Endodermal cell (in vitro differentiated cells): ENCODE measurements around the gene SYPL2. TPM values are rescaled to one million over a fixed set of nuclear protein-coding genes. Genes with fewer than 3 reads are reported as not detected.

Experiments
- DNase-seq: peaks from one replicate; pipeline ENCODE4 v3.0.0-alpha.2; 2017
- H3K27ac ChIP-seq: 2 replicates; pipeline ENCODE4 v1.5.1; 2013; ENCODE audit warnings: mild to moderate bottlenecking, low read depth, low read length, moderate library complexity
- H3K27me3 ChIP-seq: 2 replicates; pipeline ENCODE4 v1.6.1; 2013; ENCODE audit warnings: mild to moderate bottlenecking, low read length, moderate library complexity; ENCODE audit not compliant: insufficient read depth, control insufficient read depth, poor library complexity, severe bottlenecking
- H3K36me3 ChIP-seq: 2 replicates; pipeline ENCODE4 v1.7.0; 2013; ENCODE audit warnings: mild to moderate bottlenecking, low read length, moderate library complexity; ENCODE audit not compliant: control insufficient read depth, insufficient read depth
- H3K4me1 ChIP-seq: one replicate; pipeline ENCODE4 v1.7.0; 2013; ENCODE audit warnings: low read length; ENCODE audit not compliant: control insufficient read depth, insufficient read depth
- H3K4me3 ChIP-seq: 2 replicates; pipeline ENCODE4 v1.5.1; 2013; ENCODE audit warnings: mild to moderate bottlenecking, low read length, moderate library complexity
- H3K9ac ChIP-seq: 2 replicates; pipeline ENCODE4 v1.6.1; 2013; ENCODE audit warnings: mild to moderate bottlenecking, low read length, moderate library complexity; ENCODE audit not compliant: poor library complexity, severe bottlenecking; ENCODE audit errors: extremely low read depth
- H3K9me3 ChIP-seq: 2 replicates; pipeline ENCODE4 v1.6.1; 2013; ENCODE audit warnings: mild to moderate bottlenecking, low read length, moderate library complexity; ENCODE audit not compliant: control insufficient read depth
- H3K27ac Mint-ChIP-seq: 2 replicates; pipeline ENCODE4 v1.8.0; 2020; ENCODE audit warnings: mixed read lengths
- H3K27me3 Mint-ChIP-seq: 2 replicates; pipeline ENCODE4 v1.8.0; 2021; ENCODE audit warnings: mild to moderate bottlenecking, mixed read lengths; ENCODE audit not compliant: insufficient read depth
- H3K36me3 Mint-ChIP-seq: 2 replicates; pipeline ENCODE4 v1.8.0; 2020; ENCODE audit warnings: low read depth, mixed read lengths
- H3K4me1 Mint-ChIP-seq: 2 replicates; pipeline ENCODE4 v1.8.0; 2020; ENCODE audit warnings: mixed read lengths
- H3K4me3 Mint-ChIP-seq: 2 replicates; pipeline ENCODE4 v1.8.0; 2020; ENCODE audit warnings: mild to moderate bottlenecking, moderate library complexity, mixed read lengths
- H3K9me3 Mint-ChIP-seq: 2 replicates; pipeline ENCODE4 v1.8.0; 2020; ENCODE audit warnings: mild to moderate bottlenecking, mixed read lengths
- WGBS, 2 experiments: methylation state at CpG; one replicate each; pipeline versions ENCODE4 v1.1.5 to v1.1.7; 2013; ENCODE audit warnings: missing lambda C conversion rate in 2 of 2, mixed read lengths in 1 of 2; ENCODE audit not compliant: insufficient coverage in 1 of 2, insufficient read length in 1 of 2; 5-methylcytosine and 5-hydroxymethylcytosine counted together
- total RNA-seq, 2 donors: library from RNA; stranded (reverse); fragmentation: NEBNext Ultra II Directional in 1 of 2; extraction: Animal tissue kit (Norgen Biotek cat#: 25700) in 1 of 2; gene quantifications; 2 replicates in 1 of 2; 3 replicates in 1 of 2; pipeline ENCODE4 v1.2.1, GENCODE V29; 2021
- TF ChIP-seq, protein P1 (sequence below): fragments of 200-600 bp; sonication (generic); conservative IDR thresholded peaks from 2 replicates; pipeline ENCODE4 v1.5.0; 2021; ENCODE audit warnings: antibody characterized with exemption, mild to moderate bottlenecking

Gene SYPL2
- total RNA-seq, 2 donors from 2014 or later: 0.64 TPM; not detected in 1

DNA sequence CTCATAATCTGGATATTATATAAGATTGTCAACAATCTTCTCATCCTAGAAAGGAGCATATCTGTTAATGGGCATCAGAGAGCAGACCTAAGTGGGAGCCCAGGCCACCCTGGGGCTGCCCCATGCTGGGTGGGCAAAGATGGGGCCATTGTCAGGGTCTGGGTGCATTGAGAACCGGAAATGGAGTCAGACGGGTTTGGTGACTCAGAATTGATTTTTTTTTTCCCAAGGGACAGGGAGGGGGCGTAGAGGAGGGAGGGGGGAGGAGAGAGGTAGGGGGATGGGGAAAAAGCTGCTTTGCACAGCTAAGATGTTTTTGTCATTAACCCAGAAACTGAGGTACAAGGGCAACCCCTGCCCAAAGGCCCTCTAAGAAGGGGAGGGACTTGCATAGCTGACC, 18.7 kb downstream of the SYPL2 start:
- Mint-ChIP-seq H3K27ac (no peak overlapping the region), H3K27me3 (peaks cover 7% of the 10 kb centered on the region), H3K36me3 (peaks cover 4% of the 10 kb centered on the region), H3K4me1 (peaks cover 26% of the 10 kb centered on the region), H3K4me3 (peak overlapping the region; percentile 81), H3K9me3 (no peaks in the 10 kb centered on the region)
- Histone ChIP-seq H3K4me3 (peak overlapping the region; percentile 82), H3K9me3 (no peaks in the 10 kb centered on the region), H3K27me3 (peaks cover 13% of the 10 kb centered on the region), H3K27ac (no peak overlapping the region), H3K36me3 (no peaks in the 10 kb centered on the region), H3K4me1 (peaks cover 6% of the 10 kb centered on the region), H3K9ac (no peak overlapping the region)
- TF ChIP-seq, protein P1, sequence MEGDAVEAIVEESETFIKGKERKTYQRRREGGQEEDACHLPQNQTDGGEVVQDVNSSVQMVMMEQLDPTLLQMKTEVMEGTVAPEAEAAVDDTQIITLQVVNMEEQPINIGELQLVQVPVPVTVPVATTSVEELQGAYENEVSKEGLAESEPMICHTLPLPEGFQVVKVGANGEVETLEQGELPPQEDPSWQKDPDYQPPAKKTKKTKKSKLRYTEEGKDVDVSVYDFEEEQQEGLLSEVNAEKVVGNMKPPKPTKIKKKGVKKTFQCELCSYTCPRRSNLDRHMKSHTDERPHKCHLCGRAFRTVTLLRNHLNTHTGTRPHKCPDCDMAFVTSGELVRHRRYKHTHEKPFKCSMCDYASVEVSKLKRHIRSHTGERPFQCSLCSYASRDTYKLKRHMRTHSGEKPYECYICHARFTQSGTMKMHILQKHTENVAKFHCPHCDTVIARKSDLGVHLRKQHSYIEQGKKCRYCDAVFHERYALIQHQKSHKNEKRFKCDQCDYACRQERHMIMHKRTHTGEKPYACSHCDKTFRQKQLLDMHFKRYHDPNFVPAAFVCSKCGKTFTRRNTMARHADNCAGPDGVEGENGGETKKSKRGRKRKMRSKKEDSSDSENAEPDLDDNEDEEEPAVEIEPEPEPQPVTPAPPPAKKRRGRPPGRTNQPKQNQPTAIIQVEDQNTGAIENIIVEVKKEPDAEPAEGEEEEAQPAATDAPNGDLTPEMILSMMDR: no peak
- DNase-seq: no peak
- 28 to 40% methylated on average over 1 to 3 of the region's 3 CpGs for WGBS, 2 experiments

DNA sequence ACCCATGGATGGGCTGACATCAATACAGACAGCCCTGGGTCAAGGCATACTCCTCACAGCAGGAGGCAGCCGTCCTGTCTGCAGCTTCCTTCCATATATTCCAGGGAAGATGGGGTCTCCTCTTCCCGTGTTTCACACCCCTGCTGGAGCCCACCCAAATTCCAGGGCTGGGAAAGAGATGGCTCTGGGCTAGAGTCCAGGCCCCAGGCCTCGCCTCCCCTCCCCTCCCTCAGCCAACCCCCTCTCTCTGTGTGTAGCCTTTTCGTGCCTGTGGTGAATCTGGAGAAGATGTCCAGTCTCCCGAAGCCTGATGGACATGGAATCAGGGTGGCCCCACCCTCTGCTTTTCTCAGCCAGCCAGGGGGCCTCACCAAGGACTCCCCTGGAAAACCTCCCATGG, 20.9 kb downstream of the SYPL2 start:
- Mint-ChIP-seq H3K27me3 (peaks cover 4% of the 10 kb centered on the region), H3K27ac (no peak overlapping the region), H3K4me1 (peaks cover 22% of the 10 kb centered on the region), H3K4me3 (no peak overlapping the region), H3K36me3 (peaks cover 4% of the 10 kb centered on the region), H3K9me3 (no peaks in the 10 kb centered on the region)
- Histone ChIP-seq H3K9me3 (no peaks in the 10 kb centered on the region), H3K4me1 (peaks cover 6% of the 10 kb centered on the region), H3K4me3 (no peak overlapping the region), H3K27me3 (peaks cover 3% of the 10 kb centered on the region), H3K36me3 (peaks cover 13% of the 10 kb centered on the region), H3K9ac (no peak overlapping the region), H3K27ac (no peak overlapping the region)
- TF ChIP-seq, protein P1: no peak
- 80% methylated on average over 1 to 5 of the region's 5 CpGs for WGBS, 2 experiments
- DNase-seq: no peak

DNA sequence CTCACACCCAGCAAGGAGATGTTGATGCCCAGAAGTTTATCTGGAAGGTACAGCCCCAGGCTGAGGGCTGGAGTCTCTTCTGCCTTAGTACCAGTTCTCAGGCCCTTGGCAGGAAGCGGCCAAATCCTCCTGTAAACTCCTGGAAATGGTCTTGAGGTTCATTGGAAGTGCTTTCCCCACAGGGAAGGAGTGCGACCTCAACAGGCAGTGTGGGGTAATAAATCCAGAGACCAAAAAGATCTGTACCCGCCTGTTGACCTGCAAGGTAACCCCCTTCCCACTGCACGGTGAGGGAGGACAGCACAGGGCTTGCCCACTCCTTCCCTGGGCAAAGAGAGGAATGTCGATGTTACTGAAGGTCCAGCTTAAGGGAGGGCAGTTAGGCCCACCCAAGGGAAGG, 21.9 kb downstream of the SYPL2 start:
- no peak overlapping the region for H3K27ac Mint-ChIP-seq
- peaks cover 13% of the 10 kb centered on the region for H3K4me1 Mint-ChIP-seq

More for the DNA sequence above, 21.9 kb downstream of the SYPL2 start:
- Histone ChIP-seq H3K27me3 (no peaks in the 10 kb centered on the region), H3K9ac (no peak overlapping the region), H3K9me3 (no peaks in the 10 kb centered on the region), H3K27ac (no peak overlapping the region), H3K36me3 (peaks cover 13% of the 10 kb centered on the region), H3K4me1 (peaks cover under 1% of the 10 kb centered on the region), H3K4me3 (no peak overlapping the region)
- no peak overlapping the region for H3K4me3 Mint-ChIP-seq
- no peaks in the 10 kb centered on the region for H3K9me3 Mint-ChIP-seq
- WGBS, 2 experiments: 74 to 88% methylated on average over 4 to 5 of the region's 5 CpGs
- DNase-seq: no peak
- TF ChIP-seq, protein P1: peak; percentile 56
- peaks cover 4% of the 10 kb centered on the region for H3K36me3 Mint-ChIP-seq
- no peaks in the 10 kb centered on the region for H3K27me3 Mint-ChIP-seq
